Brain microvascular endothelial cell (primary cell): ENCODE measurements around the gene GALNTL6.

Source experiments
- DNase-seq: peaks from one replicate; pipeline ENCODE4 v3.0.0-alpha.2; 2020
- H3K27ac ChIP-seq: fragments of 250-450 bp; sonication (Bioruptor Pico); 2 replicates; pipeline ENCODE4 v1.5.1; 2020; ENCODE audit warnings: mild to moderate bottlenecking, moderate library complexity
- H3K27me3 ChIP-seq: fragments of 250-450 bp; sonication (Bioruptor Pico); replicated peaks from 2 replicates; pipeline ENCODE4 v1.5.1; 2020; ENCODE audit warnings: mild to moderate bottlenecking
- H3K36me3 ChIP-seq: fragments of 250-450 bp; sonication (Bioruptor Pico); replicated peaks from 2 replicates; pipeline ENCODE4 v1.5.1; 2020; ENCODE audit warnings: mild to moderate bottlenecking
- H3K4me3 ChIP-seq: 2 replicates; pipeline ENCODE4 v1.5.1; 2011; ENCODE audit warnings: low read depth, mild to moderate bottlenecking, control low read depth, low read length, moderate library complexity
- CTCF ChIP-seq: IDR thresholded peaks from 2 replicates; pipeline ENCODE4 v1.5.1; 2011; ENCODE audit warnings: low read depth, mild to moderate bottlenecking, moderate library complexity, low read length, control low read depth, inconsistent platforms; ENCODE audit errors: missing control alignments
- in situ Hi-C: cut with HindIII; loops from 2 replicates; pipeline ENCODE4 v1.10.0; 2017; ENCODE audit warnings: low sequenced_read_pairs, low pct_ligation_motif_present

Gene GALNTL6

GRCh38 chr4:172256820-172257219 lies 443.6 kb downstream of the GALNTL6 start:
- in situ Hi-C loops: no loop called here
- Histone ChIP-seq H3K36me3 (no peaks in the 10 kb centered on the region), H3K27me3 (no peaks in the 10 kb centered on the region), H3K27ac (no peak overlapping the region), H3K4me3 (no peak overlapping the region)
- DNase-seq: no peak
- no peak for TF ChIP-seq CTCF

- H3K36me3 ChIP-seq: no peaks in the 10 kb centered on the region
- no peak for DNase-seq
- no peaks in the 10 kb centered on the region for H3K27me3 ChIP-seq
- no peak overlapping the region for H3K4me3 ChIP-seq
- TF ChIP-seq CTCF: no peak
- in situ Hi-C loops: no loop called here
- H3K27ac ChIP-seq: no peak overlapping the region
Measured at GRCh38 chr4:172270397-172270796, 457.2 kb downstream of the GALNTL6 start.

GRCh38 chr4:172287117-172287516 lies 473.9 kb downstream of the GALNTL6 start:
- TF ChIP-seq CTCF: no peak
- Histone ChIP-seq H3K27ac (no peak overlapping the region), H3K4me3 (no peak overlapping the region), H3K36me3 (no peaks in the 10 kb centered on the region), H3K27me3 (no peaks in the 10 kb centered on the region)
- DNase-seq: no peak
- in situ Hi-C loops: no loop called here

GRCh38 chr4:172305698-172306097 lies 492.5 kb downstream of the GALNTL6 start:
- in situ Hi-C loops: no loop called here
- H3K27me3 ChIP-seq: no peaks in the 10 kb centered on the region
- H3K4me3 ChIP-seq: no peak overlapping the region
- TF ChIP-seq CTCF: no peak
- H3K36me3 ChIP-seq: no peaks in the 10 kb centered on the region
- DNase-seq: no peak
- H3K27ac ChIP-seq: no peak overlapping the region

GRCh38 chr4:172308078-172308477 lies 494.9 kb downstream of the GALNTL6 start:
- no peak for DNase-seq
- TF ChIP-seq CTCF: no peak
- no peak overlapping the region for H3K27ac ChIP-seq
- in situ Hi-C loops: no loop called here
- H3K36me3 ChIP-seq: no peaks in the 10 kb centered on the region
- no peak overlapping the region for H3K4me3 ChIP-seq
- H3K27me3 ChIP-seq: no peaks in the 10 kb centered on the region

- no peak for TF ChIP-seq CTCF
Measured at GRCh38 chr4:172311682-172312081, 498.5 kb downstream of the GALNTL6 start.

More at GRCh38 chr4:172311682-172312081, 498.5 kb downstream of the GALNTL6 start:
- Histone ChIP-seq H3K36me3 (no peaks in the 10 kb centered on the region), H3K27ac (no peak overlapping the region), H3K27me3 (no peaks in the 10 kb centered on the region), H3K4me3 (no peak overlapping the region)
- in situ Hi-C loops: no loop called here
- DNase-seq: no peak
